ENCODE results near the gene FAM120B.

DNA sequence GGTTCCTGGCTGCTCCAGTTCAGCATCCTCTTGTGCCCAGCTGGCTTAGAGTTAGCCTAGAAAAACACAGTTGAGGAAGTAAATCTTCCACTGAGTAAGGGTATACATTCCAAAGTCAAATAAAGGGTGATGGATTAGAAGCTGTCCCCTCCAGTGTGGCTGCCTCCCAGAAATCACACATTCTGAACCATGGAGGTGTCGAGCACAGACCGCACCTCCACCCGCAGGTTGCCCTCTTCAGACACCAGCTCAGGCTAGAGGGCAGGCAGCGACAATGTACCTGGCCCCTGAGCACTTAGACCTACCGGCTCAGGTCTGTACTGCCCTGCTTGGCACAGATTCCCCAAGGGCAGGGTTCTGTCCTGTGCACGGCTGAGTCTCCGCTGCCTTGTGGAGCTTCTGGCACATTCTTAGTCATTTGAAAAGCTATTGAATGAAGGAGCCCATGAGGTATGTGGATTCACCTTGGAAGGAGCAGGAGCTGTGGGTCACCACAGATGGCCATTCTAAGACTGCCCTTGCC lies 118.1 kb downstream of the FAM120B start:
- TF ChIP-seq, protein P1, sequence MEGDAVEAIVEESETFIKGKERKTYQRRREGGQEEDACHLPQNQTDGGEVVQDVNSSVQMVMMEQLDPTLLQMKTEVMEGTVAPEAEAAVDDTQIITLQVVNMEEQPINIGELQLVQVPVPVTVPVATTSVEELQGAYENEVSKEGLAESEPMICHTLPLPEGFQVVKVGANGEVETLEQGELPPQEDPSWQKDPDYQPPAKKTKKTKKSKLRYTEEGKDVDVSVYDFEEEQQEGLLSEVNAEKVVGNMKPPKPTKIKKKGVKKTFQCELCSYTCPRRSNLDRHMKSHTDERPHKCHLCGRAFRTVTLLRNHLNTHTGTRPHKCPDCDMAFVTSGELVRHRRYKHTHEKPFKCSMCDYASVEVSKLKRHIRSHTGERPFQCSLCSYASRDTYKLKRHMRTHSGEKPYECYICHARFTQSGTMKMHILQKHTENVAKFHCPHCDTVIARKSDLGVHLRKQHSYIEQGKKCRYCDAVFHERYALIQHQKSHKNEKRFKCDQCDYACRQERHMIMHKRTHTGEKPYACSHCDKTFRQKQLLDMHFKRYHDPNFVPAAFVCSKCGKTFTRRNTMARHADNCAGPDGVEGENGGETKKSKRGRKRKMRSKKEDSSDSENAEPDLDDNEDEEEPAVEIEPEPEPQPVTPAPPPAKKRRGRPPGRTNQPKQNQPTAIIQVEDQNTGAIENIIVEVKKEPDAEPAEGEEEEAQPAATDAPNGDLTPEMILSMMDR (IDR thresholded peaks at IDR 0.05), result no peak
- no peak for TF ChIP-seq POLR2A (IDR thresholded peaks at IDR 0.05)

All from breast epithelium (tissue), 3 donors.